Esophagus (tissue), 2 donors: ENCODE results near the gene ANKRD55. TPM values are rescaled to one million over a fixed set of nuclear protein-coding genes. Genes with fewer than 3 reads are reported as not detected.
"Not testable (repeated sequence)": the region's sequence is repeated elsewhere in the genome, so short reads cannot be mapped to it uniquely, and the experiment has no call there.

Experiments used
- H3K27ac ChIP-seq, 2 donors: one replicate each; pipeline ENCODE4 v1.5.1; 2013; ENCODE audit warnings: low read depth in 2 of 2, mild to moderate bottlenecking in 2 of 2, inconsistent platforms in 1 of 2, low read length in 1 of 2, moderate library complexity in 1 of 2
- H3K27me3 ChIP-seq, 2 donors: one replicate each; pipeline ENCODE4 v1.6.1; 2013; ENCODE audit warnings: low read length in 2 of 2, control low read depth in 1 of 2, mild to moderate bottlenecking in 1 of 2; ENCODE audit not compliant: insufficient read depth in 2 of 2, control insufficient read depth in 1 of 2
- H3K36me3 ChIP-seq, 2 donors: one replicate each; pipeline ENCODE4 v1.6.1; 2013; ENCODE audit warnings: low read length in 1 of 2; ENCODE audit not compliant: control insufficient read depth in 2 of 2, insufficient read depth in 2 of 2
- H3K4me1 ChIP-seq, 2 donors: one replicate each; pipeline ENCODE4 v1.6.1; 2013; ENCODE audit warnings: low read length in 1 of 2; ENCODE audit not compliant: control insufficient read depth in 2 of 2, insufficient read depth in 2 of 2
- H3K4me3 ChIP-seq, 2 donors: one replicate each; pipeline ENCODE4 v1.5.1; 2013; ENCODE audit warnings: low read length in 2 of 2, mild to moderate bottlenecking in 2 of 2, low read depth in 1 of 2, moderate library complexity in 1 of 2
- H3K9me3 ChIP-seq, 2 donors: one replicate each; pipeline ENCODE4 v1.6.1; 2013; ENCODE audit warnings: mild to moderate bottlenecking in 2 of 2, low read depth in 1 of 2, low read length in 1 of 2, moderate library complexity in 1 of 2; ENCODE audit not compliant: control insufficient read depth in 2 of 2, insufficient read depth in 1 of 2
- WGBS, 2 donors: extraction: QIAGEN DNeasy Blood & Tissue Kit; methylation state at CpG; one replicate each; pipeline ENCODE4 v1.1.7; 2013; 5-methylcytosine and 5-hydroxymethylcytosine counted together
- polyA plus RNA-seq, 2 donors: library from polyadenylated mRNA; stranded (reverse); fragments of 200-250 nt; gene quantifications; one replicate each; pipeline ENCODE4 v1.2.3, GENCODE V29; 2013
- donor health status: healthy with polysubstance abuse.
- donor health status: Bipolar disorder and iron deficiency.

ANKRD55 gene
- polyA plus RNA-seq, 2 donors: 0.04 to 0.06 TPM

- Histone ChIP-seq H3K4me3 (no peak overlapping the region), H3K4me1 (no peaks in the 10 kb centered on the region), H3K27ac (peak overlapping the region in 1 of 2 donors; percentile 37), H3K36me3 (no peaks in the 10 kb centered on the region), H3K9me3 (no peaks in the 10 kb centered on the region), H3K27me3 (no peaks in the 10 kb centered on the region)
- 48 to 51% methylated on average over 8 of the region's 8 CpGs for WGBS, 2 donors
Observed at GRCh38 chr5:56123531-56124243, 109.4 kb downstream of the ANKRD55 start.

- H3K9me3 ChIP-seq, H3K36me3 ChIP-seq, H3K27ac ChIP-seq, H3K27me3 ChIP-seq, H3K4me3 ChIP-seq, H3K4me1 ChIP-seq: not testable (repeated sequence)
- WGBS, 2 donors: 96% methylated on average over 9 of the region's 9 CpGs
Observed at GRCh38 chr5:56122360-56122985, 110.7 kb downstream of the ANKRD55 start.

DNA sequence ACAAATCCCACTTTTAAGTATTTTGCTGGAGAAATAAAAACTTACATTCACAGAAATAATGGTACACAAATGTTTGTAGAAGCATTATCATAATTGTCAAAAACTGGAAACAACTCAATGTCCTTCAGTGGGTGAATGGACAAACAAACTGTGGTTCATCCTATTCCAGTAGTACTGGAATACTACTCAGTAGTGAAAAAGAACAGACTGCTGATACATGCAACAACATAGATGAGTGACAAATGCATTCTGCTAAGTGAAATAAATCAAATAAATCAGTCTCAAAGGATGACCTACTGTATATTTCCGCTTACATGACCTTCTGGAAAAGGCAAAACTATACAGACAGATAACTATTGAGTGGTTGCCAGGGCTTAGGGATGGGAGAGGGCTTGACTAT is 114.1 kb downstream of the ANKRD55 start:
- Histone ChIP-seq H3K27me3 (no peaks in the 10 kb centered on the region), H3K9me3 (no peaks in the 10 kb centered on the region), H3K4me1 (no peaks in the 10 kb centered on the region), H3K36me3 (no peaks in the 10 kb centered on the region), H3K4me3 (no peak overlapping the region), H3K27ac (no peak overlapping the region)
- 90 to 96% methylated on average over 1 of the region's 1 CpG for WGBS, 2 donors

- WGBS, 2 donors: 85 to 87% methylated on average over 9 of the region's 9 CpGs
- Histone ChIP-seq H3K4me1 (no peaks in the 10 kb centered on the region), H3K36me3 (no peaks in the 10 kb centered on the region), H3K9me3 (no peaks in the 10 kb centered on the region), H3K4me3 (no peak overlapping the region), H3K27me3 (no peaks in the 10 kb centered on the region), H3K27ac (no peak overlapping the region)
Observed at GRCh38 chr5:56116599-56117141, 116.5 kb downstream of the ANKRD55 start.

DNA sequence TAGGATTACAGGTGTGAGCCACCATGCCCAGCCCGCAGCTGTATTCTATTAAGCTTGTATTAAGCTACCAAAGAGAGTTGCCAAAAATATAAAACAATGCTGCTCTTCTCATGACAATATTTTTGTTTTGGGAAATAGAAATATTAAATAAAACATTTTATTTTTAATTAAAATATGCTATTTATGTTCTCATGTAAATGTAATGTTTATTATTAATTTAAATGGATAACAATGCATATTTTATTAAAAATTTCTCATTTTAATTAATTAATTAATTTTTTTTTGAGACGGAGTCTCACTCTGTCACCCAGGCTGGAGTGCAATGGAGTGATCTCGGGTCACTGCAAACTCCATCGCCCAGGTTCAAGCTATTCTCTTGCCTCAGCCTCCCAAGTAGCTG is 117.5 kb downstream of the ANKRD55 start:
- Histone ChIP-seq H3K27ac (no peak overlapping the region), H3K4me3 (no peak overlapping the region), H3K36me3 (no peaks in the 10 kb centered on the region), H3K4me1 (no peaks in the 10 kb centered on the region), H3K27me3 (no peaks in the 10 kb centered on the region), H3K9me3 (no peaks in the 10 kb centered on the region)
- WGBS, 2 donors: 96 to 98% methylated on average over 4 of the region's 4 CpGs

- Histone ChIP-seq H3K9me3 (no peaks in the 10 kb centered on the region), H3K4me1 (no peaks in the 10 kb centered on the region), H3K36me3 (no peaks in the 10 kb centered on the region), H3K27ac (no peak overlapping the region), H3K4me3 (no peak overlapping the region), H3K27me3 (no peaks in the 10 kb centered on the region)
- WGBS, 2 donors: 66 to 80% methylated on average over 11 of the region's 11 CpGs
Observed at GRCh38 chr5:56112526-56113121, 120.5 kb downstream of the ANKRD55 start.

GRCh38 chr5:56111404-56111781 is 121.7 kb downstream of the ANKRD55 start:
- Histone ChIP-seq H3K4me1 (no peaks in the 10 kb centered on the region), H3K36me3 (no peaks in the 10 kb centered on the region), H3K27ac (no peak overlapping the region), H3K9me3 (no peaks in the 10 kb centered on the region), H3K4me3 (no peak overlapping the region), H3K27me3 (no peaks in the 10 kb centered on the region)
- 93 to 96% methylated on average over 9 of the region's 9 CpGs for WGBS, 2 donors

DNA sequence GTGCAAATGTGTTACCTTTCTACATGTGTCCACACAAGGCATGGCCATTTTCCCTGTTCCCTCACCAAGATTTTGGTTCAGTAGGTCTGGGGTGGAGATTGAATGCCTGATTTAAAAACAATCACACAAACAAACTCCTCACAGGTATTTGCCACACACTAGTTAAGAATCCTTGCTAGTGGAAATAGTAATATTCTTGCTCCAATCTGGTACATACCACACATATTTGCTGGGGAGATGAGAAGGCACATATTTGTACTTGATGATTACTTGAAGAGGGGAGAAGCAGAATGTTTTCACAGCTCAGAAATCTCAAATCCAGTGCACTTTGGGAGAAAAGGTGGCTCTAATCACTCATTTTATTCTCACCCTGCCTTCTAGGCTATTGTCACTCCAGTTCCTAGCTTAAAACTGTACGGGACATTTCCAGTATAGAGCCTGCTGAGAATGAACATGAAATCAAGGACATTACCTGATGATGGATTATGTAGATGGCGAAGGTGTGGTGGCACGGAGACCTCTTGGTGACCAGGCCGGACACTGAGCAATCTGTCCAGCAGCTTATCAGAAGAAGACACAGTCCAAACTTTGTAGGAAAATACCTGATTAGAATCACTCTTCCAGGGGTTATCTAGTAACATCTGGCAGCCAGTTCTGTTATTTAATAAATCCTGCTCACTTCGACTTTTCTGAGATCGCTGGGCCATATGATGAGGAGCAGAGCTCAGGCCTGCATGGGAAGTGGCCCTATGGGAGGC is 122.3 kb downstream of the ANKRD55 start:
- no peaks in the 10 kb centered on the region for H3K27me3 ChIP-seq
- no peaks in the 10 kb centered on the region for H3K9me3 ChIP-seq
- 88 to 90% methylated on average over 6 of the region's 6 CpGs for WGBS, 2 donors

DNA sequence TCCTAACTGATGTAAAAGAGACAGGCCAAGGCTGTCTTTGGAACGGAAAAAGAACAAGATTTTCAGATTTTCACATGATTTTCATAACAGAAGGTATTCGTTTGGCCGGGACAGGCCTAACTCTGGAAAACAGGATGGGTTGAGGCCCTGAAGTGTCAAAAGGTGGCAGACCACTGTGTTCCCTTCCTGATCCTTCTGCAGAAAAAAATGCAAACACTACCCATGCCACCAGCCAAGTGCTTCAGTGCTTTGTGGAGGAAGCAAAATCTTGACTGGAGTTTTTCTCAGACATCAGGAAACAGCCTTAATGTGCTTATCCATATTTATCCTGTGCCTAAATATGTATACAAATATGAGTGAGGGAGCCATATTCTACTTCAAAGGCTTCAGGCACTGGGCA is 124.9 kb downstream of the ANKRD55 start:
- Histone ChIP-seq H3K9me3 (no peaks in the 10 kb centered on the region), H3K4me3 (no peak overlapping the region), H3K27me3 (no peaks in the 10 kb centered on the region), H3K36me3 (no peaks in the 10 kb centered on the region), H3K4me1 (no peaks in the 10 kb centered on the region), H3K27ac (no peak overlapping the region)
- 69 to 78% methylated on average over 3 of the region's 3 CpGs for WGBS, 2 donors

More for the DNA sequence above, 122.3 kb downstream of the ANKRD55 start:
- H3K4me1 ChIP-seq: no peaks in the 10 kb centered on the region
- no peaks in the 10 kb centered on the region for H3K36me3 ChIP-seq
- no peak overlapping the region for H3K27ac ChIP-seq
- H3K4me3 ChIP-seq: no peak overlapping the region
